Erythroblast (primary cell): ENCODE data around the gene LENG9.

ENCODE experiments used
- GATA1 ChIP-seq: IDR thresholded peaks from 2 replicates; pipeline ENCODE4 v1.6.1; 2011; ENCODE audit warnings: low read depth, mild to moderate bottlenecking, control low read depth, low read length, moderate library complexity
- POLR2A ChIP-seq: IDR thresholded peaks from 2 replicates; pipeline ENCODE4 v1.6.1; 2011; ENCODE audit warnings: mild to moderate bottlenecking, low read length

DNA sequence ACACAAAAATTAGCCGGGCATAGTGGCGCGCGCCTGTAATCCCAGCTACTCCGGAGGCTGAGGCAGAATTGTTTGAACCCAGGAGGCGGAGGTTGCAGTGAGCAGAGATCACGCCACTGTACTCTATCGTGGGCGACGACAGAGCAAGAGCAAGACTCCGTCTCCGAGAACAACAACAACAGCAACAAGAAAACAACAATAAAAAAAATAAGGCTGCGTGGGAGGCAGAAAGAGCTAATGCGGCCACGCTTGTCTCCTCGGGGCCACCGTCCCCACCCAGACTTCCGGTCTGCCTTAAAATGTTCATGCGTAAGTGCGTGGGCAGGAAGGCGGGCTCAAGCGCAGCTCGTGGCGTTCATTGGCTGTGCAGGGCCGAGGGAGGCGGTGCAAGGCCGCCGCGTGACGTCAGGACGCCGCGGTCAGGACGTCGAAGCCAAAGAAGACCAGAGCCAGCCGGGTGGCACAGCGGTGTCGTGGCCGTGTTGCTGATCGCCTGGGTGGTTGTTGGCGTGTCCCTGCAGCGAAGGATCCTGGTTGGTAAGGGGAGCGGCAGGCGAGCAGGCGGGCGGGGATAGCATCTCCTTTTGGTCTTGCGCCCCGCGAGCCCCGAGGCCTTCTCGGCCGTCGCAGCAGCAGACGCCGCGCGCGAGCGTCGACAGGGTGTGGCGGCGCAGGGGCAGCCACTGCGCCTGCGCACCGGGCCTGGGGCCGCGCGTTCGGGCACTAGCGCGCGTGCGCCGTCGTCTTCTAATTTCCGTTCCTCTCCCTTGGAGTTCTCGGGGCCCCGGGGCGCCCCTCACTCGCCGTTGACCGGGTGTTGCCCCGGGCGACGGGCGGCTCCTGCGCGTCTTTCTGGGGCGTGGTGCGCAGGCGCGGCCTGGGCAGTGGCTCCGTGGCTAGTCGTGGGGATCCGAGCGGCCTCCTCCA, 14.5 kb downstream of the LENG9 start, which contains the start of gene LENG8:
- peak; percentile 99 for TF ChIP-seq POLR2A
- TF ChIP-seq GATA1 = no peak
